Measurements from ENCODE around the gene SARS1. TPM values are rescaled to one million over a fixed set of nuclear protein-coding genes. Genes with fewer than 3 reads are reported as not detected.
"Not testable (repeated sequence)": the region's sequence is repeated elsewhere in the genome, so short reads cannot be mapped to it uniquely, and the experiment has no call there.

The SARS1 gene
- total RNA-seq, 2 donors from 2014 or later, result 131 to 132 TPM

DNA sequence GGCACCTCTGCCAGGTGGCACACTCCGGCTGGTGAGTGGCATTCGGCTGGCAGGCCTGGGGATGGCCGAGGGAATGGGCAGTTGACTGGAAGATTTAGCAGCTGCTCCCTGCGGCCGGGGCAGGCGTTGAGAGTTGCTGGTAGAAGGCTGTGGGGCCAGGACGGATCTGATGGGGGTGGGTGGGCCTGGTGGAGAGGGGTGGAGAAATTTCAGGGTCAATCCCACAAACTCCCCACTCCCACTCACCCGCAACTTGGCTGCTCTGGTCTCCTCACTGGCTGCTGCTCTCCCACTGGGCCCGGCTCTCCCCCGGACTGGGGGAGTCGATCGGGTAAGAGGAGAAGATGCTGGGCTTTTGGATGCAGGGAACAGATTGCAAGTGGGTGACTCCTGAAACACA is 67.1 kb downstream of the SARS1 start:
- intact Hi-C loops (cut with DNase I), result loop anchor here in 1 of 2 donors (2.0 kb wide), 1 partner anchor 118 kb away; no protein-coding TSS in a partner anchor
- no peak for DNase-seq (ENCODE audit: low spot score)

DNA sequence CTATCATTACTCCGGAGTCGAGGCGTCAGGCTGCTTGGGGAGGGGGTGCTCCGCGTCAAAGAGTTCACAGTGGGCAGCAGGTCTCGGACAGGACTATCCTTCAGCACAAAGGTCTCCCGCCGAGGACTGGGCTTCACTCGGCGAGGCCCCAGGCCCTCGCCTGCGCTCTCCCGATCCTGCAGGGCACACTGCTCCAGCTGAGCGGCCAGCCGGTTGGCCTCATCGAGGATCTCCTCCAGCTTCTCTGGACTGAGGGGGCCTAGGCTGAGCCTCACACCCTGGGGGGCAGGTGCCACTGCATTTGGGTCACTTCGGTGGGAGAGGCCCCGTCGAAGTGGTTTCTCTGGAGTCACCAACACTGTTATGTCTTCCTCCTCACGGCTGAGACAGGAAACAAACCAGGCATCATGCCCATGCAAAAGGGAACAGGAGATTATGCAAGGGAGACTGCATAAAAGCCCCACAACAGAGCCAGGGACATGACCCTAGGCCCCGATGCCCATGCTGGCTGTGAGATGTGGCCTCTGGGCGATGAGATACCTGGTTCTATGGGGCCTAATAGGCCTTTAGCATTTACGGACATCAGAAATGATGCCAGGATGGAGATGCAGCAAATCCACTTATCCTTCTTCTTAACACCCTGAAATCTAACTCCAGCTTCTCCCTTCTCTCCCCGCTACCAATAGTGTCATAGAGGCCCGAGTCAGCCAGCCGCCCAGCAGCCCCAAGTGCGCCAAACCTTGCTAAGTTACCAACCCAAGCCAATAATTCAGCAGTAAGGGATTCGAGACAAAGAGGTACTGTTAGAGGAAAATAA is 68.2 kb downstream of the SARS1 start:
- intact Hi-C loops (cut with DNase I), result loop anchor here in 1 of 2 donors (2.0 kb wide), 1 partner anchor 117 kb away; no protein-coding TSS in a partner anchor
- no peak for DNase-seq (ENCODE audit: low spot score)

DNA sequence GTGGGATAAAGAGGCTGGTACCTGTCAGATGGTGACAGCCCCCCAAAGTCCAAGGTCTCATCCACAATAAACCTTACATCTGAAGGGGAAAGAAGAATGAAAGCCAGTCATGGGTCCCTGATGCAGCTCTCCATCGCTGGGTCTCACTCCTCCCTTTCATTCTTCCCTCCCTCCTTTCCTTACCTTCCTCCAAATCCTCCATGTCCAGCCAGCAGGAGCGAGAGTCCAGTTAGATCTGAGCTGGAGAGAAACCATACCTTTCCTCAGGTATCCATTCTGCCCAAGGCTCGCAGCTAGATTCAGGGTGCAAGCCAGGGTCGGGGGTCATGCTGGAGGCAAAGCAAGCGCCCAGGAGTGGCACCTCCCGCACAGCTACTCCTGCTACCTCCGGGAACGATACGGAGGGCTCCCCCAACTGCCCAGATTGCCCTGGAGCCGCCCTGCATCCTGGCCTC is 68.8 kb downstream of the SARS1 start:
- DNase-seq (ENCODE audit: low spot score), result no peak
- intact Hi-C loops (cut with DNase I), result no loop called here

DNA sequence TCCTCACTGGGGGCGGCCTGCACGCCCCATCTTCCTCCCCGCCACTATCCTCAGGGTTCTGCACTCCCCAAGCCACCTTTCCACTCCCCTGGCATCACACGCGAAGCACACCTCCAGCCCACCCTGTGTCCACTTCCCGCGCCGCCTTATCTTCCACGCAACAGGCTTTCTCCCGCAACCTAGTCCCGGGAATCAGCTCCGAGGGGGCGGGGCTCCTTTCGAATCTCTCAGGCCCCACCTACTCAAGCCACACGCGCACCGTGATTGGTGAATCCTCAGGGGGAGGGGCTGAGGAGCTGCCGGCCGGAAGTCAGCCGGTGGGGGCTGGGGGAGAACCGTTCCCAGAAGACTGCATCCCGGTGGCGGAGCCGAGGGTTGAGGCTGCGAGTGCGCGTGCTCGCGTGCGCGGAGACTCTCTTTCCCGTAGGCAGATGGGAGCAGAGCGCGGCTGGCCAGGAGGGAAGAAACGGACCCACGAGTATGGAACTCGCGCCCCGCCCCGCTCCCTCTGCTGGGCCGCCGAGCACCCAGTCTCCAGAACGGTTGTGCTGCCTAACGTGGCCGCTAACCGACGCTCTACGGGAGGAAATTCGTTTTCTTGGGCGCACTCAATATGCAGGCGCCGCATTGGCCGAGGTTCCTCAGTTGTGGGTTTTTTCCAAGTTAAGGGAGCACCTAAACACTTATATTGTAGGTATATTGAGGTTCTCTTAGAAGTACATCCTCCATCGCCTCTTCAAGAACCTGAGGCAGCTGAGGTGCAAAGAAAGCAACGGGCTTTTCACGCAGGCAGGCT is 69.4 kb downstream of the SARS1 start, which contains the start of gene PSRC1:
Gene PSRC1, minus strand, starts transcription at position 194 of the 796 bp plus-strand sequence.
- intact Hi-C loops (cut with DNase I), result no loop called here
- peak; percentile 98 for DNase-seq (ENCODE audit: low spot score)

DNA sequence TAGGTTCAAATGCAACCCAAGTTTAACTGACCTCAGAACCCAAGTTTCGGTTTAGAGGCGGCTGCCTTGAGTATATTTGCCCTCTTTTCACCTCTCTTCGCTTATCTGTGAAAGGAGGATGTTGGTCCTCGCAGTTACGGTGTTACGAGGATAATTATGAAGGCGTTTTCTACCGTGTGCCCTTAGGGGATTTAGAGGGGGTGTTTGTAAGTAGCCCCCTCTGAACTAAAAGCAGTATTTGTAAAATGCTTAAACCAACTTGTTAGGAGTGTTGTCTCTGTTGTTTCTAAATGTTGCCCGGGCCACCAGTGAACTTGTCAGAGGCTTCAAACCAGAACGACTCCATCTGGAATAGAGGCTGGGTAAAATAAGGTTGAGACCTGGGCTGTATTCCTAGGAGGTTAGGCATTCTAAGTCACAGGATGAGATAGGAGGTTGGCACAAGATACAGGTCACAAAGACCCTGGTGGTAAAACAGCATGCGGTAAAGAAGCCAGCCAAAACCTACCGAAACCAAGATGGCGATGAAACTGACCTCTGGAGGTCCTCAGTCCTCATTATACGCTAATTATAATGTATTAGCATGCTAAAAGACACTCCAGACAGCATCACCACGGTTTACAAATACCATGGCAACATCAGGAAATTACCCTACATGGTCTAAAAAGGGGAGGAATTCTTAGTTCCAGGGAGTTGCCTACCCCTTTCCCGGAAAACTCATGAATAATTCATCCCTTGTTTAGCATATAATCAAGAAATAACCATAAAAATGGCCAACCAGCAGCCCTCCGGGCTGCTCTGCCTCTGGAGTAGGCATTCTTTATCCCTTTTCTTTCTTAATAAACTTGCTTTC is 70.3 kb downstream of the SARS1 start:
- intact Hi-C loops (cut with DNase I), result no loop called here
- DNase-seq (ENCODE audit: low spot score), result no peak

DNA sequence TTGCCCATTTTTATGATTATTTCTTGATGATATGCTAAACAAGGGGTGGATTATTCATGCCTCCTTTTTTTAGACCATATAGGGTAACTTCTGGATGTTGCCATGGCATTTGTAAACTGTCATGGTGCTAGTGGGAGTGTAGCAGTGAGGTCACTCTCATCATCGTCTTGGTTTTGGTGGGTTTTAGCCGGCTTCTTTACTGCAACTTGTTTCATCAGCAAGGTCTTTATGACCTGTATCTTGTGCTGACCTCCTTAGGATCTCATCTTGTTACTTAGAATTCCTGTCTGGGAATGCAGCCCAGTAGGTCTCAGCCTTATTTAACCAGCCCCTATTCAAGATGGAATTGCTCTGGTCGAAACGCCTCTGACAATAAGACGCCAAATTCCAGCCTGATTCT is 73.0 kb downstream of the SARS1 start:
- intact Hi-C loops (cut with DNase I); DNase-seq (ENCODE audit: low spot score): not testable (repeated sequence)

Other genes with a start within 250 kb of the SARS1 start
- 10 to 100 TPM; 18.6 to 21.2 TPM for gene WDR47, start 171.8 kb upstream of the SARS1 start, total RNA-seq
- gene TAF13, start 137.9 kb upstream of the SARS1 start, total RNA-seq, result 10 to 100 TPM; 63.3 to 99.1 TPM
- gene TMEM167B, start 123.2 kb upstream of the SARS1 start, total RNA-seq, result 10 to 100 TPM; 33.6 to 33.9 TPM
- under 1 TPM; 0.38 to 0.56 TPM for gene ELAPOR1, start 99.8 kb upstream of the SARS1 start, total RNA-seq
- gene CELSR2, start 35.6 kb downstream of the SARS1 start, total RNA-seq, result 1 to 10 TPM; 2.8 to 3.3 TPM
- gene PSRC1, start 69.2 kb downstream of the SARS1 start, total RNA-seq, result 1 to 10 TPM; 1.7 to 2.2 TPM
- gene MYBPHL, start 93.1 kb downstream of the SARS1 start, total RNA-seq, result under 1 TPM in 1 of 2 donors, not detected in 1; 0.29 TPM
- 100 to 1,000 TPM; 102 to 125 TPM for gene SORT1, start 184.0 kb downstream of the SARS1 start, total RNA-seq
- gene PSMA5, start 212.5 kb downstream of the SARS1 start, total RNA-seq, result 10 to 100 TPM; 43.3 to 51.2 TPM